CD4-positive, alpha-beta T cell (primary cell): ENCODE data around the gene DDIT3. TPM values are rescaled to one million over a fixed set of nuclear protein-coding genes. Genes with fewer than 3 reads are reported as not detected.
"Not testable (repeated sequence)": the region's sequence is repeated elsewhere in the genome, so short reads cannot be mapped to it uniquely, and the experiment has no call there.

Experiments
- ATAC-seq: fragments of 200-7000 bp; cut with Tn5 transposase; one replicate; pipeline ENCODE4 v1.10.0; 2022; ENCODE audit warnings: mild to moderate bottlenecking; ENCODE audit not compliant: poor library complexity
- CTCF ChIA-PET: fragments of 350-600 bp; sonication (Branson Sonifier 250); formaldehyde crosslinking; loops from one replicate; lab custom pipeline; 2021; ENCODE audit warnings: antibody characterized with exemption, inconsistent platforms; lab: Charles Lee
- POLR2A ChIA-PET: fragments of 350-600 bp; sonication (Branson Sonifier 250); formaldehyde crosslinking; loops from one replicate; lab custom pipeline; 2021; ENCODE audit warnings: antibody characterized with exemption, inconsistent platforms; lab: Charles Lee
- DNase-seq, 14 experiments: peaks; one replicate each; pipeline ENCODE4 v3.0.0-alpha.2; 2013 to 2020; ENCODE audit warnings: mixed read lengths in 2 of 14
- H3K27ac ChIP-seq, 2 donors: one replicate each; pipeline versions ENCODE4 v1.5.1 to v1.7.0; 2013; ENCODE audit warnings: low read length in 2 of 2, low read depth in 1 of 2, mild to moderate bottlenecking in 1 of 2
- H3K27me3 ChIP-seq, 2 experiments: 1 replicate in 1 of 2; 2 replicates in 1 of 2; pipeline versions ENCODE4 v1.6.1 to v1.7.0; 2013; ENCODE audit warnings: low read length in 2 of 2, control low read depth in 1 of 2, mild to moderate bottlenecking in 1 of 2, moderate library complexity in 1 of 2; ENCODE audit not compliant: insufficient read depth in 2 of 2, control insufficient read depth in 1 of 2
- H3K36me3 ChIP-seq: one replicate; pipeline ENCODE4 v1.6.1; 2013; ENCODE audit warnings: low read length, control low read depth; ENCODE audit not compliant: insufficient read depth
- H3K4me1 ChIP-seq: one replicate; pipeline ENCODE4 v1.6.1; 2013; ENCODE audit warnings: low read length, control low read depth; ENCODE audit not compliant: insufficient read depth
- H3K4me3 ChIP-seq: one replicate; pipeline ENCODE4 v1.5.1; 2013; ENCODE audit warnings: mild to moderate bottlenecking, low read length, moderate library complexity
- H3K9me3 ChIP-seq, 2 experiments: 1 replicate in 1 of 2; 2 replicates in 1 of 2; pipeline versions ENCODE4 v1.6.1 to v1.7.0; 2013; ENCODE audit warnings: low read length in 2 of 2, mild to moderate bottlenecking in 2 of 2, control low read depth in 1 of 2, moderate library complexity in 1 of 2; ENCODE audit not compliant: control insufficient read depth in 1 of 2, insufficient read depth in 1 of 2
- H3K27ac Mint-ChIP-seq: one replicate; pipeline ENCODE4 v1.8.0; 2020; ENCODE audit warnings: mixed read lengths
- H3K27me3 Mint-ChIP-seq: one replicate; pipeline ENCODE4 v1.8.0; 2021; ENCODE audit warnings: mixed read lengths
- H3K36me3 Mint-ChIP-seq: one replicate; pipeline ENCODE4 v1.8.0; 2021; ENCODE audit warnings: low read depth, mixed read lengths
- H3K4me1 Mint-ChIP-seq: one replicate; pipeline ENCODE4 v1.8.0; 2021; ENCODE audit warnings: low read depth, mixed read lengths
- H3K4me3 Mint-ChIP-seq: one replicate; pipeline ENCODE4 v1.8.0; 2020; ENCODE audit warnings: mild to moderate bottlenecking, mixed read lengths
- H3K9me3 Mint-ChIP-seq: one replicate; pipeline ENCODE4 v1.8.0; 2020; ENCODE audit warnings: mixed read lengths
- intact Hi-C, 2 experiments: fragments of 100-400 bp; cut with DNase I in 1 of 2; cut with micrococcal nuclease in 1 of 2; formaldehyde crosslinking; loops; one replicate each; pipeline versions ENCODE4 v1.15.1 to v1.9.0; 2023 to 2025; cut with DNase I, micrococcal nuclease
- total RNA-seq, 174 experiments: library from RNA in 2 of 174; stranded (reverse) in 2 of 174; gene quantifications; one replicate each; pipeline ENCODE4 v1.2.3 and lab custom pipeline; 2021 to 2026
- TF ChIP-seq, protein P1 (sequence below): fragments of 200-600 bp; IDR thresholded peaks from one replicate; pipeline ENCODE4 v1.8.0; 2022; ENCODE audit warnings: antibody characterized with exemption, mild to moderate bottlenecking

Gene DDIT3
- total RNA-seq, 2 experiments from 2014 or later = 145 TPM

DNA sequence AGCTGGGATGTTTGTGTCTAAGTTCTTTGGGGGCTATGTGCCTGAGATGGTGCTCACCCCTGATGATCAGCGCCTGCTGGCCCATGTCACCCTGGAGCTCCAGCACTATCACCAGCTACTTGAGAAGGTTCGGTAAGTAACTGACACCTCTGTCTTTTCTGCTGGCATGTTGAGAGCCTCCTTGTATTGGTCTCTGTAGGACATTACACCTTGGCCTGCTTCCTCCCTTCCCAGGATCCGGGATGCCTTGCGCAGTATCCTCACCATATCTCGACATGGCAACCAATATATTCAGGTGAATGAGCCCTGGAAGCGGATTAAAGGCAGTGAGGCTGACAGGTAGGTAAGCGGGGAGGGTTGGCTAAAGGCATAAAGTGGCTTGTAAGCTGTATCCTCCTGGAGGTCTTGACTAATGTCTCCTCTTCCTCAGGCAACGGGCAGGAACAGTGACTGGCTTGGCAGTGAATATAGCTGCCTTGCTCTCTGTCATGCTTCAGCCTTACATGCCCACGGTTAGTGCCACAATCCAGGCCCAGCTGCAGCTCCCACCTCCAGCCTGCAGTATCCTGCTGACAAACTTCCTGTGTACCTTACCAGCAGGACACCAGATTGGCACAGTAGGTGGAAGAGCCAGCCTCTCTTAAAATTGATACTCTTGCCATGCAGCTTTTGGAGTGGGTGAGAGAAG is 5.5 kb downstream of the DDIT3 start:
- POLR2A ChIA-PET = no interaction called here
- H3K36me3 ChIP-seq = peaks cover 79% of the 10 kb centered on the region
- H3K36me3 Mint-ChIP-seq = peaks cover 85% of the 10 kb centered on the region

DNA sequence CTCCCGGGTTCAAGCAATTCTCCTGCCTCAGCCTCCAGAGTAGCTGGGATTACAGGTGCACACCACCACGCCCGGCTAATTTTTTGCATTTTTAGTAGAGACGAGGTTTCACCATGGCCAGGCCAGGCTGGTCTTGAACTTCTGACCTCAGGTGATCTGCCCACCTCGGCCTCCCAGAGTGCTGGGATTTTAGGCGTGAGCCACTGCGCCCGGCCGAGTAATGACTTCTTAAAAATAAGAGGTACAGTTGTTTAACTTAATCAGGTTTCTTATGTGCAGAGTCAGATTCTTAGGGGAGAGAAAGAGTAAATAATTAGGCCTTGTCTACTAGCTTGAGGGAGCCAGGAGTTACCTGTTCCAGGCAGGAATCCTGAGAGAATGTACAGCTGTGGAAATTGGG is 6.1 kb downstream of the DDIT3 start:
- H3K27me3 ChIP-seq, H3K9me3 Mint-ChIP-seq, H3K4me3 Mint-ChIP-seq, DNase-seq, H3K9me3 ChIP-seq, H3K27me3 Mint-ChIP-seq, ATAC-seq, intact Hi-C loops, H3K27ac ChIP-seq, H3K27ac Mint-ChIP-seq, H3K4me3 ChIP-seq, POLR2A ChIA-PET: not testable (repeated sequence)
- peaks cover 15% of the 10 kb centered on the region for H3K4me1 ChIP-seq
- H3K4me1 Mint-ChIP-seq = peaks cover 19% of the 10 kb centered on the region
- H3K36me3 ChIP-seq = peaks cover 83% of the 10 kb centered on the region
- CTCF ChIA-PET = interaction anchor here (0.6 to 1.0 kb wide), 2 partner anchors 52 to 55 kb away, joined by 3 read pairs; partner anchors contain the start of gene GLI1
- H3K36me3 Mint-ChIP-seq = peaks cover 88% of the 10 kb centered on the region

More for the DNA sequence above, 5.5 kb downstream of the DDIT3 start:
- Mint-ChIP-seq H3K27me3 (no peaks in the 10 kb centered on the region), H3K9me3 (no peaks in the 10 kb centered on the region), H3K4me3 (no peak overlapping the region), H3K27ac (no peak overlapping the region), H3K4me1 (peaks cover 23% of the 10 kb centered on the region)
- DNase-seq = no peak
- CTCF ChIA-PET = interaction anchor here (0.6 to 1.0 kb wide), 3 partner anchors 32 to 104 kb away, joined by 3 read pairs; partner anchors contain the start of genes DCTN2 and GLI1
- H3K4me1 ChIP-seq = peaks cover 21% of the 10 kb centered on the region
- TF ChIP-seq, protein P1, sequence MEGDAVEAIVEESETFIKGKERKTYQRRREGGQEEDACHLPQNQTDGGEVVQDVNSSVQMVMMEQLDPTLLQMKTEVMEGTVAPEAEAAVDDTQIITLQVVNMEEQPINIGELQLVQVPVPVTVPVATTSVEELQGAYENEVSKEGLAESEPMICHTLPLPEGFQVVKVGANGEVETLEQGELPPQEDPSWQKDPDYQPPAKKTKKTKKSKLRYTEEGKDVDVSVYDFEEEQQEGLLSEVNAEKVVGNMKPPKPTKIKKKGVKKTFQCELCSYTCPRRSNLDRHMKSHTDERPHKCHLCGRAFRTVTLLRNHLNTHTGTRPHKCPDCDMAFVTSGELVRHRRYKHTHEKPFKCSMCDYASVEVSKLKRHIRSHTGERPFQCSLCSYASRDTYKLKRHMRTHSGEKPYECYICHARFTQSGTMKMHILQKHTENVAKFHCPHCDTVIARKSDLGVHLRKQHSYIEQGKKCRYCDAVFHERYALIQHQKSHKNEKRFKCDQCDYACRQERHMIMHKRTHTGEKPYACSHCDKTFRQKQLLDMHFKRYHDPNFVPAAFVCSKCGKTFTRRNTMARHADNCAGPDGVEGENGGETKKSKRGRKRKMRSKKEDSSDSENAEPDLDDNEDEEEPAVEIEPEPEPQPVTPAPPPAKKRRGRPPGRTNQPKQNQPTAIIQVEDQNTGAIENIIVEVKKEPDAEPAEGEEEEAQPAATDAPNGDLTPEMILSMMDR = no peak
- no peak overlapping the region for H3K4me3 ChIP-seq
- peak overlapping the region in 1 of 2 donors; percentile 9 for H3K27ac ChIP-seq
- H3K9me3 ChIP-seq = no peaks in the 10 kb centered on the region
- no peaks in the 10 kb centered on the region for H3K27me3 ChIP-seq
- intact Hi-C loops = no loop called here
- no peak for ATAC-seq

DNA sequence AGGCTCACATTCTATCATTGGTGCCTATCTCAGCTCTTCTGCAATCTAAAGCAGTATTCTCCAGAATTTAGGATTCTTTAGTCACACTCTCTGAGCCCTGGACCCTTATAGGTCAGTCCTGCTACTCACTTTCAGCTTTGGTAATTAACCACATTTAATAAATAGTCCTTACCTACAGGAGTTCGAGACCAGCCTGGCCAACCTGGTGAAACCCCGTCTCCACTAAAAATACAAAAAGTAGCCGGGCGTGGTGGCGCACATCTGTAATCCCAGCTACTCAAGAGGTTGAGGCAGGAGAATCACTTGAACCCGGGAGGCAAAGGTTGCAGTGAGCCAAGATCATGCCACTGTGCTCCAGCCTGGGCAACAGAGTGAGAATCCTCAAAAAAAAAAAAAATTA is 6.6 kb downstream of the DDIT3 start:
- H3K9me3 ChIP-seq, H3K4me1 ChIP-seq, H3K27me3 Mint-ChIP-seq, H3K4me3 Mint-ChIP-seq, ATAC-seq, intact Hi-C loops, H3K27ac Mint-ChIP-seq, H3K27me3 ChIP-seq, H3K4me3 ChIP-seq, DNase-seq, H3K9me3 Mint-ChIP-seq, H3K27ac ChIP-seq: not testable (repeated sequence)
- peaks cover 88% of the 10 kb centered on the region for H3K36me3 Mint-ChIP-seq
- H3K36me3 ChIP-seq = peaks cover 88% of the 10 kb centered on the region
- peaks cover 14% of the 10 kb centered on the region for H3K4me1 Mint-ChIP-seq
- ChIA-PET POLR2A (interaction anchor here (0.6 kb wide), 1 partner anchor 58 kb away, joined by 4 read pairs; no protein-coding TSS in a partner anchor), CTCF (interaction anchor here (0.6 to 1.0 kb wide), 2 partner anchors 51 to 54 kb away, joined by 3 read pairs; partner anchors contain the start of gene GLI1)

DNA sequence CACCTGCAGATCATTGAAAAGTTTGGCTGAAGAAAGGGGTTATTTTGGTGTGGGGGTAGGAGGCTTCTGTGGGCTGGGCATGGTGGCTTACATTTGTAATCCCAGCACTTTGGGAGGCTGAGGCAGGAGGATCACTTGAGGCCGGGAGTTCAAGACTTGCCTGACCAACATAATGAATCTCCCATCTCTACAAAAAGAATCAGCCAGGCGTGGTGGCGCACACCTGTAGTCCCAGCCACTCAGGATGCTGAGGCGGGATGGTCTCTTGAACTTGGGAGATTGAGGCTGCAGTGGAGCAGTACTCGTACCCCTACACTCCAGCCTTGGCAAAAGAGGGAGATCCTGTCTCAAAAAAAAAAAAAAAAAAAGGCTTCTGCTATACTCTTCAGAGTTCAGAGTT is 7.0 kb downstream of the DDIT3 start:
- H3K27me3 Mint-ChIP-seq = no peaks in the 10 kb centered on the region
- POLR2A ChIA-PET = interaction anchor here (0.6 kb wide), 1 partner anchor 59 kb away, joined by 4 read pairs; no protein-coding TSS in a partner anchor
- no peak overlapping the region for H3K4me3 Mint-ChIP-seq
- TF ChIP-seq, protein P1 = no peak
- Histone ChIP-seq H3K27ac (no peak overlapping the region), H3K36me3 (peaks cover 87% of the 10 kb centered on the region), H3K4me3 (no peak overlapping the region), H3K9me3 (no peaks in the 10 kb centered on the region), H3K4me1 (peaks cover 5% of the 10 kb centered on the region), H3K27me3 (no peaks in the 10 kb centered on the region)
- CTCF ChIA-PET = interaction anchor here (1.5 kb wide), 1 partner anchor 33 kb away, joined by 3 read pairs; the partner anchor contains the start of gene DCTN2
- H3K4me1 Mint-ChIP-seq = peaks cover 9% of the 10 kb centered on the region
- intact Hi-C loops = no loop called here
- peak overlapping the region; percentile 53 for H3K27ac Mint-ChIP-seq
- peaks cover 86% of the 10 kb centered on the region for H3K36me3 Mint-ChIP-seq
- ATAC-seq (no peak), DNase-seq (no peak)
- no peaks in the 10 kb centered on the region for H3K9me3 Mint-ChIP-seq
